ENCODE measurements around the gene POMGNT2.
"Not testable (repeated sequence)": the region's sequence is repeated elsewhere in the genome, so short reads cannot be mapped to it uniquely, and the experiment has no call there.

POMGNT2 gene

DNA sequence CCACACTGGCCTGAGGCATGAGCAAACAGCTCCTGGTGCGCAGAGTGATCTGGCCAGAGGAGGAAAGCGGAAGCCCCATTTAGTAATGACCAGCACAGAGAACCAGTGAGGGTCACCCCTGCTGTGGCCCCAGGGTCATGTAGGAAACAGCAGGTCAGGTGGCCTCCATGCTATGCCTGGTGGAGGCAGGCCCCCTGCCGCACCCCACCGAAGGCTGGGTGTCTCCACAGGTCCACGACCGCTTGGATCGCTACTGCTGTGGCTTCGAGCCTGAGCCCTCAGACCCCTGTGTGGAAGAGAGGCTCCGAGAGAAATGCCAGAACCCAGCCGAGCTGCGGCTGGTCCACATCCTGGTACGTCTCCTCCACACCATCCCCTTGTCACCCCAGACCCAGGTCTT lies 52.6 kb downstream of the POMGNT2 start:
- Histone ChIP-seq H2AFZ (ENCODE audit: low read depth) (no peak overlapping the region), H3K27me3 (ENCODE audit: insufficient read depth, low read depth) (no peaks in the 10 kb centered on the region), H3K36me3 (ENCODE audit: insufficient read depth) (no peaks in the 10 kb centered on the region), H3K4me2 (no peak overlapping the region), H3K79me2 (ENCODE audit: insufficient read depth, low read depth) (no peaks in the 10 kb centered on the region), H3K4me3 (IDR thresholded peaks at IDR 0.05; ENCODE audit: insufficient read depth, low read depth, low read length) (no peak overlapping the region), H4K20me1 (ENCODE audit: insufficient read depth) (no peaks in the 10 kb centered on the region), H3K4me1 (ENCODE audit: low read depth, poor library complexity, severe bottlenecking) (no peaks in the 10 kb centered on the region), H3K27ac (no peak overlapping the region), H3K9ac (no peak overlapping the region)
- TF ChIP-seq, protein P1, sequence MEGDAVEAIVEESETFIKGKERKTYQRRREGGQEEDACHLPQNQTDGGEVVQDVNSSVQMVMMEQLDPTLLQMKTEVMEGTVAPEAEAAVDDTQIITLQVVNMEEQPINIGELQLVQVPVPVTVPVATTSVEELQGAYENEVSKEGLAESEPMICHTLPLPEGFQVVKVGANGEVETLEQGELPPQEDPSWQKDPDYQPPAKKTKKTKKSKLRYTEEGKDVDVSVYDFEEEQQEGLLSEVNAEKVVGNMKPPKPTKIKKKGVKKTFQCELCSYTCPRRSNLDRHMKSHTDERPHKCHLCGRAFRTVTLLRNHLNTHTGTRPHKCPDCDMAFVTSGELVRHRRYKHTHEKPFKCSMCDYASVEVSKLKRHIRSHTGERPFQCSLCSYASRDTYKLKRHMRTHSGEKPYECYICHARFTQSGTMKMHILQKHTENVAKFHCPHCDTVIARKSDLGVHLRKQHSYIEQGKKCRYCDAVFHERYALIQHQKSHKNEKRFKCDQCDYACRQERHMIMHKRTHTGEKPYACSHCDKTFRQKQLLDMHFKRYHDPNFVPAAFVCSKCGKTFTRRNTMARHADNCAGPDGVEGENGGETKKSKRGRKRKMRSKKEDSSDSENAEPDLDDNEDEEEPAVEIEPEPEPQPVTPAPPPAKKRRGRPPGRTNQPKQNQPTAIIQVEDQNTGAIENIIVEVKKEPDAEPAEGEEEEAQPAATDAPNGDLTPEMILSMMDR (conservative IDR thresholded peaks at IDR 0.05; ENCODE audit: low read depth, low read length), result no peak

DNA sequence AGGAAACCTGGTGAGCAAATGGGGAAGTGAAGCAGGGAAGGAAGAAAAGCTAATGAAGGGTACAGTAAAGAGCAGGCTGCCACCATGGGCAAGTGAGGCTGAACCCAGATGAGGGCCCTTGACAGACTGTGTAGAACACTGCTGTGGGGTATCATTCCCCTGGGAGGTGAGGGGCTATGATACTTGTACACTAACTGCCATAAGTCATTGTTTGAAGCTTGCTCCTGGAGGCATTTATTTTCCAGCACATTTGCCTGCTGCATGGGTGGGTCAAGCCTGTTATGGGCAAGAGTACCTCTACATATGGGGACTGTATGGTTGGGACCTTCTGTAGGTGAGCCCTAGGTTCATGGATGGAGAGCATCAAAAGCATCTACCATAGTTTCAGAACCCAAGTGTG lies 57.4 kb downstream of the POMGNT2 start:
- Histone ChIP-seq H3K4me2 (no peak overlapping the region), H3K9ac (no peak overlapping the region), H3K4me3 (IDR thresholded peaks at IDR 0.05; ENCODE audit: insufficient read depth, low read depth, low read length) (no peak overlapping the region), H3K36me3 (ENCODE audit: insufficient read depth) (no peaks in the 10 kb centered on the region), H4K20me1 (ENCODE audit: insufficient read depth) (no peaks in the 10 kb centered on the region), H3K27me3 (ENCODE audit: insufficient read depth, low read depth) (no peaks in the 10 kb centered on the region), H3K4me1 (ENCODE audit: low read depth, poor library complexity, severe bottlenecking) (no peaks in the 10 kb centered on the region), H3K79me2 (ENCODE audit: insufficient read depth, low read depth) (no peaks in the 10 kb centered on the region), H2AFZ (ENCODE audit: low read depth) (no peak overlapping the region), H3K27ac (no peak overlapping the region)
- TF ChIP-seq, protein P1 (conservative IDR thresholded peaks at IDR 0.05; ENCODE audit: low read depth, low read length), result no peak

DNA sequence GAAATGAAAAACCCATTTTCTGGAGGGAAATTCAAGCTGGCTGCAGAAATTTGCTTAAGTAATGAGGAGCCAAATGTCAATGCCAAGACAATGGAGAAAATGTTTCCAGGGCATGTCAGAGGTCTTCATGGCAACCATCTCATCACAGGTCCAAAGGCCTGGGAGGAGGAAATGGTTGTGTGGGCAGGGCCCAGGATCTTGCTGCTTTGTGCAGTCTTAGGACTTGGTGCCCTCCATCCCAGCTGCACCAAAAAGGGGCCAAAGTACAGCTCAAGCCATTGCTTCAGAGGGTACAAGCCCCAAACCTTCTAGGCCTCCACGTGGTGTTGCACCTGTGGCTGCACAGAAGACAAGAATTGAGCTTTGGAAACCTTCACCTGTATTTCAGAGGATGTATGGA lies 59.3 kb downstream of the POMGNT2 start:
- TF ChIP-seq, protein P1 (conservative IDR thresholded peaks at IDR 0.05; ENCODE audit: low read depth, low read length), result no peak
- Histone ChIP-seq H3K4me2 (no peak overlapping the region), H3K36me3 (ENCODE audit: insufficient read depth) (no peaks in the 10 kb centered on the region), H3K27me3 (ENCODE audit: insufficient read depth, low read depth) (no peaks in the 10 kb centered on the region), H3K79me2 (ENCODE audit: insufficient read depth, low read depth) (no peaks in the 10 kb centered on the region), H3K9ac (no peak overlapping the region), H4K20me1 (ENCODE audit: insufficient read depth) (no peaks in the 10 kb centered on the region), H3K4me1 (ENCODE audit: low read depth, poor library complexity, severe bottlenecking) (no peaks in the 10 kb centered on the region), H2AFZ (ENCODE audit: low read depth) (no peak overlapping the region), H3K27ac (no peak overlapping the region), H3K4me3 (IDR thresholded peaks at IDR 0.05; ENCODE audit: insufficient read depth, low read depth, low read length) (no peak overlapping the region)

DNA sequence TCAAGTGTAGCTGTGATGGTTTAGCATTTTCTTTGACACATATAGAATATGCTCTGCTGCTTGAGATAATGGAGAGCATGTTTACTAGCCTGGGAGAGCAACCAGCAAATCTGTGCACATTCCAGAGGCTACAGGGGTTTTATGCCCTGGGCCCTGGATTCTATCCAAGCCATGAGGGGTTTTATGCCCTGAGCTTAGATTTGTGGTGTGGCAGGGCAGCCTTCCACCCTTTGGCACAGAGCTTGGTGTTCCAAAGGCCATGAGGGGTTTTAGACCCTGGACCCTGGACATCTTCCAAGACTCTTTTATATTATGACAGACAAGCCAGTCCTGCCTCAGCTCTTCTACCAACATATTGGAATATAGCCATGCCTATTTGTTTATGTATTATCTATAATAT lies 60.8 kb downstream of the POMGNT2 start:
- H3K4me1 ChIP-seq (ENCODE audit: low read depth, poor library complexity, severe bottlenecking), result not testable (repeated sequence)

DNA sequence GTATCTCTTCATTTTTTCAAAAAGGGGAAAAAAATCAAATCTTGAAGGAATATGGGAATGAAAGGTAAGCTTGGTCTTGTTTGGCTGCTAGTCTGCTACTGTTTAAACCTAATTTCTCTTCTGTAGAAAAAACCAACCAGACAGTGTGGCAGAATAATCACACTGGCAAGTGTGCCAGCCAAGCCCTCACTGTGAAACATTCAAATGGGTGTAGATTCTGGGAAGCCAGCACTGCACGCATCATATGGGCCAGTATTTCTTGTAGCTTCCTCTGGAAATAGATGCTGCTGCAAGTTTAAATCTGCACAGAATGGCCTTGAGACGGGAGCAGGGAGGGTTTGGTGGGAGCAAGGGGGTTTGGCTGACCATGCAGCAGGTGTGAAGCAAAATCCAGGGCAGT lies 62.1 kb downstream of the POMGNT2 start:
- no peak overlapping the region for H3K9ac ChIP-seq
- TF ChIP-seq, protein P1 (conservative IDR thresholded peaks at IDR 0.05; ENCODE audit: low read depth, low read length), result no peak
- no peaks in the 10 kb centered on the region for H3K27me3 ChIP-seq (ENCODE audit: insufficient read depth, low read depth)
- H2AFZ ChIP-seq (ENCODE audit: low read depth), result no peak overlapping the region
- H3K4me2 ChIP-seq, result no peak overlapping the region
- H3K4me1 ChIP-seq (ENCODE audit: low read depth, poor library complexity, severe bottlenecking), result no peaks in the 10 kb centered on the region
- no peak overlapping the region for H3K4me3 ChIP-seq (IDR thresholded peaks at IDR 0.05; ENCODE audit: insufficient read depth, low read depth, low read length)
- H3K27ac ChIP-seq, result no peak overlapping the region
- H3K36me3 ChIP-seq (ENCODE audit: insufficient read depth), result no peaks in the 10 kb centered on the region
- no peaks in the 10 kb centered on the region for H4K20me1 ChIP-seq (ENCODE audit: insufficient read depth)
- H3K79me2 ChIP-seq (ENCODE audit: insufficient read depth, low read depth), result no peaks in the 10 kb centered on the region

More for the DNA sequence above, 60.8 kb downstream of the POMGNT2 start:
- not testable (repeated sequence) for H3K4me3 ChIP-seq (IDR thresholded peaks at IDR 0.05; ENCODE audit: insufficient read depth, low read depth, low read length); H3K27me3 ChIP-seq (ENCODE audit: insufficient read depth, low read depth); H3K36me3 ChIP-seq (ENCODE audit: insufficient read depth); H2AFZ ChIP-seq (ENCODE audit: low read depth); H3K9ac ChIP-seq; H3K27ac ChIP-seq; H3K4me2 ChIP-seq; H3K79me2 ChIP-seq (ENCODE audit: insufficient read depth, low read depth); H4K20me1 ChIP-seq (ENCODE audit: insufficient read depth)
